ENCODE results near the gene SQOR.

- no peak for TF ChIP-seq EZH2 (IDR thresholded peaks at IDR 0.05; ENCODE audit: borderline replicate concordance, low read depth, low read length, poor library complexity, severe bottlenecking)
- TF ChIP-seq CTCF (conservative IDR thresholded peaks at IDR 0.05; ENCODE audit: low read depth, low read length) = no peak
These were observed 17.9 kb upstream of the SQOR start for GRCh38 chr15:45616901-45617323.
